Parathyroid adenoma (tissue), 2 donors: ENCODE data around the gene MGAT4C.

Experiments used
- H2AFZ ChIP-seq: fragments of 300-600 bp; sonication (generic); one replicate; pipeline ENCODE4 v1.7.0; 2017; ENCODE audit warnings: antibody characterized with exemption, mild to moderate bottlenecking
- H3K27ac ChIP-seq: fragments of 300-600 bp; sonication (generic); one replicate; pipeline ENCODE4 v1.7.0; 2017
- H3K27me3 ChIP-seq: fragments of 300-600 bp; sonication (generic); one replicate; pipeline ENCODE4 v1.7.0; 2017; ENCODE audit warnings: low read length; ENCODE audit not compliant: control insufficient read depth, insufficient read depth
- H3K36me3 ChIP-seq: fragments of 300-600 bp; sonication (generic); one replicate; pipeline ENCODE4 v1.7.0; 2017; ENCODE audit warnings: low read length; ENCODE audit not compliant: control insufficient read depth, insufficient read depth
- H3K4me1 ChIP-seq: fragments of 300-600 bp; sonication (generic); one replicate; pipeline ENCODE4 v1.7.0; 2017; ENCODE audit warnings: control low read depth
- H3K4me2 ChIP-seq: fragments of 300-600 bp; sonication (generic); one replicate; pipeline ENCODE4 v1.7.0; 2017; ENCODE audit warnings: low read length
- H3K4me3 ChIP-seq: fragments of 300-600 bp; sonication (generic); one replicate; pipeline ENCODE4 v1.7.0; 2017; ENCODE audit warnings: low read depth, low read length
- H3K79me2 ChIP-seq: fragments of 300-600 bp; sonication (generic); one replicate; pipeline ENCODE4 v1.7.0; 2017; ENCODE audit warnings: control low read depth
- H3K9ac ChIP-seq: fragments of 300-600 bp; sonication (generic); one replicate; pipeline ENCODE4 v1.7.0; 2017; ENCODE audit warnings: mild to moderate bottlenecking
- H3K9me3 ChIP-seq: fragments of 300-600 bp; sonication (generic); one replicate; pipeline ENCODE4 v1.7.0; 2017; ENCODE audit warnings: low read length; ENCODE audit not compliant: control insufficient read depth
- TF ChIP-seq, protein P1 (sequence below): fragments of 300-600 bp; sonication (generic); IDR thresholded peaks from one replicate; pipeline ENCODE4 v1.7.0; 2017; ENCODE audit warnings: antibody characterized with exemption, mild to moderate bottlenecking
- donor health status: primary hyperparathyroidism.

The MGAT4C gene

DNA sequence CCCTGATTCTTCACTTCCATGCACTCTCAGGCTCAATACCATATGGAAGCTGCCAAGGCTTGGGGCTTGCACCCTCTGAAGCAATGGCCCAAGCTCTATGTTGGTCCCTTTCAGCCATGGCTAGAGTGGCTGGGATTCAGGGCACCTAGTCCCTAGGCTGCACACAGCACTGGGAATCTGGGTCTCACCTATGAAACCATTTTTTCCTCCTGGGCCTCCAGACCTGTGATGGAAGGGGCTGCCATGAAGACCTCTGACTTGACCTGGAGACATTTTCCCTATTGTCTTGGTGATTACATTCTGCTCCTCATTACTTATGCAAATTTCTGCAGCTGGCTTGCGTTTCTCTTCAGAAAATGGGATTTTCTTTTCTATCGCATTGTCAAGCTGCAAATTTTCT, 258.1 kb downstream of the MGAT4C start:
- Histone ChIP-seq H3K36me3 (no peaks in the 10 kb centered on the region), H3K4me2 (no peak overlapping the region), H3K4me1 (no peaks in the 10 kb centered on the region), H3K27ac (no peak overlapping the region), H3K27me3 (no peaks in the 10 kb centered on the region), H2AFZ (no peak overlapping the region), H3K79me2 (no peaks in the 10 kb centered on the region), H3K4me3 (no peak overlapping the region), H3K9me3 (no peaks in the 10 kb centered on the region), H3K9ac (no peak overlapping the region)
- TF ChIP-seq, protein P1, sequence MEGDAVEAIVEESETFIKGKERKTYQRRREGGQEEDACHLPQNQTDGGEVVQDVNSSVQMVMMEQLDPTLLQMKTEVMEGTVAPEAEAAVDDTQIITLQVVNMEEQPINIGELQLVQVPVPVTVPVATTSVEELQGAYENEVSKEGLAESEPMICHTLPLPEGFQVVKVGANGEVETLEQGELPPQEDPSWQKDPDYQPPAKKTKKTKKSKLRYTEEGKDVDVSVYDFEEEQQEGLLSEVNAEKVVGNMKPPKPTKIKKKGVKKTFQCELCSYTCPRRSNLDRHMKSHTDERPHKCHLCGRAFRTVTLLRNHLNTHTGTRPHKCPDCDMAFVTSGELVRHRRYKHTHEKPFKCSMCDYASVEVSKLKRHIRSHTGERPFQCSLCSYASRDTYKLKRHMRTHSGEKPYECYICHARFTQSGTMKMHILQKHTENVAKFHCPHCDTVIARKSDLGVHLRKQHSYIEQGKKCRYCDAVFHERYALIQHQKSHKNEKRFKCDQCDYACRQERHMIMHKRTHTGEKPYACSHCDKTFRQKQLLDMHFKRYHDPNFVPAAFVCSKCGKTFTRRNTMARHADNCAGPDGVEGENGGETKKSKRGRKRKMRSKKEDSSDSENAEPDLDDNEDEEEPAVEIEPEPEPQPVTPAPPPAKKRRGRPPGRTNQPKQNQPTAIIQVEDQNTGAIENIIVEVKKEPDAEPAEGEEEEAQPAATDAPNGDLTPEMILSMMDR = no peak

DNA sequence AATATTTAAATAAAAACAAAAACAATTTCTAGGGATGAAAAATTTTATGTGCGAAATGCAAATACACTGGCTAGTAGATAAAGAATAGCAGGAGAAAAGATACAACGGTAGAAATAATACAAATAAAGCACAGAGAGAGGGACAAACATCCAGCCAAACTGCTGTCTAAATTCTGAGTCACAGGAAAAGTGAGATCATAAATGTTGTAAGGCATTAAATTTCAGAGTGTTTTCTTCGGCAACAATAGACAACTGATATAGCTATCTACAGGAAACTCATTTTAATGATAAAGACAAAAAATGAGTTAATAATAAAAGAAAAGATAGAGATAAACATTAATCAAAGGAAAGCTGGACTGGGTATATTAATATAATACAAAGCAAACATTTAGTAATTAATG, 259.9 kb downstream of the MGAT4C start:
- Histone ChIP-seq H3K27me3 (no peaks in the 10 kb centered on the region), H3K4me3 (no peak overlapping the region), H3K9me3 (no peaks in the 10 kb centered on the region)

DNA sequence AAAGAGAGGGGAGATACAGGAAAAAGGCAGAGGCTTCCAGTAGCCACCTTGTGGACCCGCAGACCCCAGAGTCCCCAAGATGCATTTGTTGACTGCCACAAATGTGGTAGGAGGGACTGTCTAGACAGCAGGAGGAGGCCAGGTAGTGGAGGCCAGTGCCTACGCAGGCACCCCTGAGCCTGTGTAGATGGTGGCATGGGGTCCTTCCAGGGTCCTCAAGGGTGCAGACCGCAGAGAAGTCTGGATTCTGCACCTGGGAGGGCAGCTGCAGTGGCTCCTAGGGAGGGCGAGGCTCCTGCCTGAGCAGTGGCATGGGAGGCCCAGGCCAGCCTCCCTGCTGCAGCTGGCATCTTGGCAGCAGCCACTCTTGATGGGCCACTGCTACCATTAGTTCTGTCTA, 262.4 kb downstream of the MGAT4C start:
- H3K27ac ChIP-seq = no peak overlapping the region
- TF ChIP-seq, protein P1 = no peak
- no peak overlapping the region for H3K4me2 ChIP-seq
- H3K27me3 ChIP-seq = no peaks in the 10 kb centered on the region
- no peak overlapping the region for H3K9ac ChIP-seq
- no peaks in the 10 kb centered on the region for H3K4me1 ChIP-seq
- H2AFZ ChIP-seq = no peak overlapping the region
- no peaks in the 10 kb centered on the region for H3K79me2 ChIP-seq
- H3K36me3 ChIP-seq = no peaks in the 10 kb centered on the region
- no peak overlapping the region for H3K4me3 ChIP-seq
- no peaks in the 10 kb centered on the region for H3K9me3 ChIP-seq

More for the DNA sequence above, 259.9 kb downstream of the MGAT4C start:
- Histone ChIP-seq H3K4me1 (no peaks in the 10 kb centered on the region), H2AFZ (no peak overlapping the region), H3K4me2 (no peak overlapping the region), H3K79me2 (no peaks in the 10 kb centered on the region), H3K9ac (no peak overlapping the region), H3K27ac (no peak overlapping the region), H3K36me3 (no peaks in the 10 kb centered on the region)
- TF ChIP-seq, protein P1 = no peak

DNA sequence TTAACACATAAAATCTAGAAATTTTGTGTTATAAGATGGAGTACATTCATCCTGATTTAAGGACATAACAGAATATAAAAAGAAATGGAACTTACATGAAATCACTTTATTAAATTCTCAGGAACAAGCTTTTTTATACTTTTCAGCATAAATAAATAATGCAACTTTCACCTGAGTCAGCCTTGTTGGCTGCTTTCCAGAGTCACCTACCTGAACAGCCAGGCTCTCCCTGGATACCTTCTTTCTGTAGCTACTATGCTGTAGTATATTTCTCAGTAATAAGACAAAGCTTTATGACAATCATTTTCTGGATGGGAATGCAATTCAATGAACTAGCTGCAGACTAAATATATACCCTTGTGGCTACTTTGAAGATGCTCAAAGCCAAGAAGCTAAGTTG, 270.2 kb downstream of the MGAT4C start:
- TF ChIP-seq, protein P1 = no peak
- Histone ChIP-seq H3K36me3 (no peaks in the 10 kb centered on the region), H2AFZ (no peak overlapping the region), H3K79me2 (no peaks in the 10 kb centered on the region), H3K9ac (no peak overlapping the region), H3K9me3 (no peaks in the 10 kb centered on the region), H3K4me3 (no peak overlapping the region), H3K27me3 (no peaks in the 10 kb centered on the region), H3K4me2 (no peak overlapping the region), H3K27ac (no peak overlapping the region), H3K4me1 (no peaks in the 10 kb centered on the region)

DNA sequence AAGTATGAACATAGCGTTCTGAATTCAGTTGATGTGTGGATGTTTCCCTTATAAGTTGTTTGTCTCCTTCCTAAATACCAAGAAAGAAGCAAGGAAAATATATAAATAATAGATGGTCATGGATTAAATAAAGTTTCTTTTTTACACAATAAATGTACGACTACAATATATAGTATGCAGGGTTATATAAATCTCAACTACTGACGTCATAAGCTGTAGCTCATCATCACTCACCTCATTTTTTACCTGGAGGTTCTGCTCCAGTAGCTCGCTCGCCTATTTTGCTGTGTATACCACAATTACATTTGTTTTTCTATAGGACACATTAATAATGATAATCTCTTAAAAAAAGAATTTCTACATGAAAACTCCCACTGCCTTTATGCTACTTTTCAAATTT, 272.6 kb downstream of the MGAT4C start:
- Histone ChIP-seq H3K79me2 (no peaks in the 10 kb centered on the region), H3K27me3 (no peaks in the 10 kb centered on the region), H3K4me3 (no peak overlapping the region), H3K36me3 (no peaks in the 10 kb centered on the region), H3K27ac (no peak overlapping the region), H3K9ac (no peak overlapping the region), H3K9me3 (no peaks in the 10 kb centered on the region), H2AFZ (no peak overlapping the region), H3K4me1 (no peaks in the 10 kb centered on the region), H3K4me2 (no peak overlapping the region)
- TF ChIP-seq, protein P1 = no peak
